Uterus (tissue), 2 donors: ENCODE results near the gene TTLL9.

Experiments
- POLR2A ChIP-seq, 2 donors: fragments of 450-650 bp; IDR thresholded peaks; one replicate each; pipeline ENCODE4 v1.6.1; 2016; ENCODE audit warnings: antibody characterized with exemption in 2 of 2, mild to moderate bottlenecking in 1 of 2, moderate library complexity in 1 of 2
- TF ChIP-seq, protein P1 (sequence below), 4 experiments: fragments of 200-600 bp in 2 of 4; fragments of 450-650 bp in 2 of 4; sonication (generic) in 2 of 4; IDR thresholded peaks; one replicate each; pipeline ENCODE4 v1.5.1; 2016 to 2019; ENCODE audit warnings: antibody characterized with exemption in 4 of 4, mild to moderate bottlenecking in 2 of 4, moderate library complexity in 1 of 4

DNA sequence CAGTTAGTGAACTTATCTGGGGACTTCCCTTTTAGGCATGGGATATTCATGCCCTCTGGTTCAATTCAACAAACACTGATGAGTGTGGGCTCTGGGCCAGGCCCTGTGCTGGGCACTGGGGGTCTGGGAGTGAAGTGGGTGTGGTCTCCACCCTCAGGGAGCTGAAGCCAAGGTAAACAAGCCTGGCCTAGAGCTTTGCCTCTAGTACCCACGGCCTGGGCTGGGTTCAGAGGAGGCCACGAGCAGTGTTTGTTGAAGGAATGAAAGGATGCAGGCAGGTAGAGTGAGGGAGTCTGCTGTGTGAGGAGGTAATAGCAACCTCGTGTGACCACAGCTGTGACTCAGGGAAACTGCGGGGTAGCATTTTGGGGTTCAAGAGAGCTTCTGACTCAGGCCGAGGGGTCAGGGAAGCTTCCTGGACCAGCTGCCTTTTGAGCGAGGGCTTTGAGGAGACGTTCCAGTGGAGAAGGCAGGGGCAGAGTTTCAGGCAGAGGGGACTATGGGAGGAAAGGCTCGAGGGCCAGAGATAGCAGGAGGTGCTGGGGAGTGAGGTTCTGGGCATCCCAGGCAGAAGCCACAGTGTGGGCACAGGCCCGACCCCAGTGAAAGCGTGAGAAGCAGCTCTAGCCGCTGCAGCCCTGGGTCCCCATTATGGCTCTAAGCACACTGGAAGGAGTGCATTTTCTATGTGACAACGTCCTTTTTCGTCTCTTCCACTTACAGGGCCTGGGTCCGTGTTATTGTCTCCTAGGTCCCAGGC is 45.7 kb upstream of the TTLL9 start:
- TF ChIP-seq, protein P1, sequence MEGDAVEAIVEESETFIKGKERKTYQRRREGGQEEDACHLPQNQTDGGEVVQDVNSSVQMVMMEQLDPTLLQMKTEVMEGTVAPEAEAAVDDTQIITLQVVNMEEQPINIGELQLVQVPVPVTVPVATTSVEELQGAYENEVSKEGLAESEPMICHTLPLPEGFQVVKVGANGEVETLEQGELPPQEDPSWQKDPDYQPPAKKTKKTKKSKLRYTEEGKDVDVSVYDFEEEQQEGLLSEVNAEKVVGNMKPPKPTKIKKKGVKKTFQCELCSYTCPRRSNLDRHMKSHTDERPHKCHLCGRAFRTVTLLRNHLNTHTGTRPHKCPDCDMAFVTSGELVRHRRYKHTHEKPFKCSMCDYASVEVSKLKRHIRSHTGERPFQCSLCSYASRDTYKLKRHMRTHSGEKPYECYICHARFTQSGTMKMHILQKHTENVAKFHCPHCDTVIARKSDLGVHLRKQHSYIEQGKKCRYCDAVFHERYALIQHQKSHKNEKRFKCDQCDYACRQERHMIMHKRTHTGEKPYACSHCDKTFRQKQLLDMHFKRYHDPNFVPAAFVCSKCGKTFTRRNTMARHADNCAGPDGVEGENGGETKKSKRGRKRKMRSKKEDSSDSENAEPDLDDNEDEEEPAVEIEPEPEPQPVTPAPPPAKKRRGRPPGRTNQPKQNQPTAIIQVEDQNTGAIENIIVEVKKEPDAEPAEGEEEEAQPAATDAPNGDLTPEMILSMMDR (IDR thresholded peaks at IDR 0.05) = no peak
- TF ChIP-seq POLR2A (IDR thresholded peaks at IDR 0.05) = no peak
